Activated CD8-positive, alpha-beta memory T cell treated with anti-CD3 and anti-CD28 coated beads, Interleukin-2, amount 50 U/mL, for 48 hours (primary cell): ENCODE results near the gene URB2.

Experiments used
- DNase-seq: peaks from one replicate; pipeline ENCODE4 v3.0.0-alpha.2; 2020

Gene URB2

DNA sequence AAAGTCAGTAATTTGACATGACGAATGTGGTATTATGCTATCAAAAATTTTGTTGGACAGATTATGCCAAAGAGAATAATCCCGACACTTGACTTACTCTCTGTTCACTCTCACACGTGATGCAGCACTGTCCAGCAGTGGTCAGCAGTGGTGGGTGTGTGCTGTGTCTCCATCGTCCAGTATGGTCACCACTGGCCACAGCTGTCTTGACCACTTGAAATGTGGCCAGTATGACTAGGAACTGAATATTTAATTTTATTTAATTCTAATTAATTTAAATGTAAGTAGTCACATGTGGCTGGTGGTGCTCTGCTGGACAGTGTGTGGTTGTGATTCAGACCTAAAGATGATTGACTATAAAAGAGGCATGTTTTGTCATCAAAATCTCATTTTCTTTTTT, 24.0 kb downstream of the URB2 start:
- DNase-seq, result no peak

GRCh38 chr1:229651546-229651945, 25.5 kb downstream of the URB2 start:
- no peak for DNase-seq

GRCh38 chr1:229653420-229653819, 27.4 kb downstream of the URB2 start:
- DNase-seq, result no peak

- DNase-seq, result no peak
Measured at GRCh38 chr1:229655781-229656180, 29.7 kb downstream of the URB2 start.

- no peak for DNase-seq
Measured at GRCh38 chr1:229657993-229658755, 32.1 kb downstream of the URB2 start.

DNA sequence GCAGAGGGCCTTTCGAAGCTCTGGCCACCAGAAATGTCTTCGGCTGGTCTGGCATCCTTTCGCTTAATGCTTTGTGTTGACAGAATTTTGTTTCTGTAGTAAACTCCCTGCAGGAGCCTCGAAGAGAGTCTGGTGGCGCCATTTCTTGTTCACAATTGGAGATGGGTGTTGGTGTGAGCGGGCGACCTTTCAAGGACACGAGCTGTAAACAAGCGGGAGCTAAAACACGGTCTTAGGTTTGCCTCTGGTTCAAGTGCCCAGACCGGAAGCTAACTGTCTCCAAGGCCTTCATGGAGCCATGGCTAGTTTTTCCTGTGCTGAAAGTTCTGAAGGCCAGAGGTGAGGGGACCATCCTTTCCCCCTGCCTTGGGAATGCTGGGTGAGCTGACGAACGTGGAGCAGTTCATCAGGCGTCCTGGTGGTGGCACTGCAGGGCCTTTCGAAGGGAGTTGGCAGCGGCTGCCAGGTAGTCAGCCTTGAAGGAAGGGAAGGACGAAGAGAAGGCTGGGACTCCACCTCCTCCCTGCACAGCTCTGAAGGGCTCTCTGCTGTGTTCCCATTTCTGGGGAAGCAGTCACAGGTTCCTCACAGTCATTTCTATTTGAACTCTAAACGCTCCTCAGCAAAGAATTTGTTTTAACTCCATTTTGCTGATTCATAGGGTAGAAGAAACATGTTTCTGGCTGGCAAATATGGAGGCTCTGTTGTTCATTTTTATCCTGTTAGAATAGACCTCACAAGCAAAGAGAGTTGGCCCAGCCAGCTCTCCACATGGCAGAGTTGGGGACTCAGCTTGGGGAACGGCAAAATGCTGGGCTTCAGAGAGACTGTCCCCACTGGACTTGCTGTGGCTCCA, 35.2 kb downstream of the URB2 start:
- DNase-seq, result peak; percentile 81

GRCh38 chr1:229661897-229662296, 35.9 kb downstream of the URB2 start:
- no peak for DNase-seq

DNA sequence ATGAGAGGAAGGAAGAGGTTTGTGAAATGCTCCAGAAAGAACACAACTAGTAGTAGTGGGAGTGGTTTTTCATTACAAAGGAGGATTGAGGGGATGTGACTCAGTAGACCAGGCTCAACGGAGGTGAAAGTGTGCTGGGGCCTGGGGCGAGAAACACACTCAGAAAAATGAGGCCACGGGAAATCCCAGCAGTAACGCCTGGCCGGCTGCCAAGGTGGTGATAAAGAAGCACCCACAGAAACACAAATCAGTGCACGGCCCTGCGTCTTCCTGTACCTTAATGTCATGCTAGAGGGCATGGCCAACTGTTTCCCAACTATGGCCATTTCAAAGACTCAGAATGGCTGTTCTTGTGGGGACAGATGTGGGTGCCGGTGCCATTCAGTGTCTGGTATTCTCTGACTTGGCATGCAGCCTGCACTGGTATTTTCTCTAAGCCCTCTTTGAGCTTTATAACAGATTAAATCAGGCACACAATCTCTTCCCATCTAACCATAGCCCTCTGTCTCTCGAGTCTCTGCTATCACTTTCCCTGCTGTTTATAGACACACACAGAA, 38.2 kb downstream of the URB2 start:
- peak; percentile 96 for DNase-seq

GRCh38 chr1:229665912-229666558, 40.0 kb downstream of the URB2 start:
- DNase-seq, result no peak

- DNase-seq, result no peak
Measured at GRCh38 chr1:229666585-229666984, 40.5 kb downstream of the URB2 start.

DNA sequence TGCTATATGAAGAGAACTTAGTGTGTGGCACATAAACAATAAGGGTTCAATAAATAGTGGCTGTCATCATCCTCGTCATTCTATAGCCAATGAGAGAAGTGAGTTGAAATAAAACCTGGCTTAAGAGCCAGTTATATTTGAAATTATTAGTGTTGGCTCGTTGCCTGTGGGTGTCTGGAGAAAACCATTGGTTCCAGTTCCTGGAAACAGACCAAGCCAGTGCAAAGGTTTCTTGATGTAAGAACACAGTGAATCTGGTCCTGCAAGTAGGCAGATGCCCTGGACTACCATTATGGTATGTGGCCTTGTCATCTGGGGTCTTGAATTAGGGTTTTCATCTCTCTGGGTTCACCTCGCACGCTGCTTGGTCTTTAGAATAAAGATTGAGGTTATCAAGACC, 43.3 kb downstream of the URB2 start:
- DNase-seq, result no peak

DNA sequence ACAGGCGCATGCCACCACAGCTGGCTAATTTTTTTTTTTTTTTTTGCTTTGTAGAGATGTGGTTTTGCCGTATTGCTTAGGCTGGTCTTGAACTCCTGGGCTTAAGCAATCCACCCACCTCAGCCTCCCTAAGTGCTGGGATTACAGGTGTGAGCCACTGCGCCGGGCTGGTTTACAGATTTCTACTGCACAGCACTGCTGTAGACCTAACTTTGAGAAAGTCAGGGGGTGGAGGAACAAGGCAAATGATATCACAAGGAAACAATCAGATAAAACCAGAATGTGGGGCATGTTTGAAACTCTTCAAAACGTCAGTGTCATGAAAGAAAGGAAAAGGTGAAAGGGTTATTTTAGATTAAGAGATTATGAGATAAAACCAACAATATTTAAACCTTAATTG, 45.3 kb downstream of the URB2 start:
- no peak for DNase-seq

- no peak for DNase-seq
Measured at GRCh38 chr1:229672246-229672645, 46.2 kb downstream of the URB2 start.

DNA sequence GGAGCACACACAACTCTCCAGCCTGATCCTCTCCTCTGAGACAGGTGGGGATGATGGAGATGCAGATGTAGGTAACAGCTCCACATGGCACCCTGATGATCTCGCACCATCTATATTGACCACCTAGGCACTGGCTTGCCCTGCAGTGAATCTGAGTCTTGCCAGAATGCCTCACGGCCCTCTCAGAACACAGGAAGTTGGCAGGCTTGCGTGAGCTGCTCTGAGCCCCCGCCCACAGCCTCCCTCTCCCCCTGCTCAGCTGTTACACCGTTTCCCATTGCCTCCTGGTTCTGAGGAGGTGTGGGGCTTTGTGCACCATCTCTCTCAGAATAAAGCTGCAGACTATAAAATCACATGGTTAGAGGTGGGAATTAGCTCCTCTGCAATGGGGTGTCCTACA, 48.0 kb downstream of the URB2 start:
- no peak for DNase-seq

DNA sequence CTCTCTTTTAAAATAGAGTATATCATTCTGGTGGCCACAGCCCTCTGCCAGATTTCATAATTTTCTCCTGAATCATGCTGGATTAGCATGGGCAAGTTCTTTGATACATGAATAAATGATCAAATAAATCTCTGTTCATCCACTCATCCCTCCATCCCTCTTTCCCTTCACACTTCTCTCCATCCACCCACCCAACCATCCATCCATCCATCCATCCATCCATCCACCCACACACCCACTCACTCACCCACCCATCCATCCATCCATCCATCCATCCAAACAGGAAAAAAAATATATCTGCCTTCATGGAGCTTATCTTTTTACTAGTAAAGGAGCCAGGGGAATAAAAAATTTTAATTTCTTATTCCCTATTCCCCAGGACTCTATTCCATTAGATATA, 49.3 kb downstream of the URB2 start:
- no peak for DNase-seq

DNA sequence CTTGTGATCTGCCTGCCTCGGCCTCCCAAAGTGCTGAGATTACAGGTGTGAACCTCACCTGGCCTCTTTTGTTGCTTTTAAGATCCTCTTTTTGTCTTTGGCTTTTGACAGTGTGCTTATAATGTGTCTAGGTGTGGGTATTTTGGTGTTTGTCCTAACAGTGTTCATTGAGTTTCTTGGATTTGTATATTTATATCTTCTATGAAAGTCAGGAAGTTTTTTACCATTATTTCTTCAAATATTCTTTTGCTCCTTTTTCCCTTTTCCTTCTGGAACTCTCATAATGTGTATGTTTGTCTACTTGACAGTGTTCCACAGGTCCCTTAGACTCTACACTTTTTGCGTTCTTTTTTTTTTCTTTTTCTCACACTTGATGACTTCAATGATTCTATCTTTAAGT, 59.1 kb downstream of the URB2 start:
- DNase-seq, result no peak

GRCh38 chr1:229689273-229689672, 63.2 kb downstream of the URB2 start:
- DNase-seq, result no peak

- no peak for DNase-seq
Measured at GRCh38 chr1:229689904-229690303, 63.9 kb downstream of the URB2 start.

- no peak for DNase-seq
Measured at GRCh38 chr1:229690662-229691061, 64.6 kb downstream of the URB2 start.

- no peak for DNase-seq
Measured at GRCh38 chr1:229691362-229691761, 65.3 kb downstream of the URB2 start.

DNA sequence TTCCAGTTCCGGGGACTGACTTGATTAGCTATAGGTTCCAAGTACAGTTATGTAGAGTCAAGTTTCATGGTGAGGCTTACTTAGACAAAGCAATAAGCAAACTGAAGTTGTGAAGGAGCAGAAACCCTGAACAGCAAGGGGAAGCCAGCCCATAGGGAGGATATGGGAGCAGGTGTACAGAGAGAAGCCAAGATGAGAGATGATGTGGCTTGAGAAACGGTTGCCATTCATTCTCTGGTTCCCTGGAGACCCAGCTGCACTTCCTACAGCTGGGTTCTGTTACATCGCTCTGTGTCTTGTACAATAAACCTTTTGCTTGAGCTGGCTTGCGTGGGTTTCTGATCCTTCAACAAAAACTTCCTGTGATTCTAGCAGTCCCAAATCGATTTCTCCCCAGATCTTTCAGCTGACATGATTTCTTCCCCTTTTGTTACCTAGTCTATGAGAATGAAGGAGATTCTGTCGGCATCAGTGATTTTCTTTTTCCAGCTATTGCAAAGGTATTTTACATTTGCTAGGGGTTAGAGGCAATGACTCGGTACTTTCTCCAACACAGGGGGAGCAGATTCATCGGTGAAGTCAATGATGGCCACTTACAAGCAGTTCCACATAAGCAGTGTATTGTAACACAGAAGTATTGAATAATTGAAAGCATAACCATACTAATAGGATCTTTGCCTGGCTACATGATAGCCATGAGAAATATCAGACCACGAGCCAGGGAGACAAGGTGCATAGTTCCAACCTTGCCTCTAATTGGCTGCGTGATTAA, 67.3 kb downstream of the URB2 start:
- no peak for DNase-seq

- no peak for DNase-seq
Measured at GRCh38 chr1:229694053-229694693, 68.1 kb downstream of the URB2 start.
